Measurements from ENCODE around the gene LRRC46.

DNA sequence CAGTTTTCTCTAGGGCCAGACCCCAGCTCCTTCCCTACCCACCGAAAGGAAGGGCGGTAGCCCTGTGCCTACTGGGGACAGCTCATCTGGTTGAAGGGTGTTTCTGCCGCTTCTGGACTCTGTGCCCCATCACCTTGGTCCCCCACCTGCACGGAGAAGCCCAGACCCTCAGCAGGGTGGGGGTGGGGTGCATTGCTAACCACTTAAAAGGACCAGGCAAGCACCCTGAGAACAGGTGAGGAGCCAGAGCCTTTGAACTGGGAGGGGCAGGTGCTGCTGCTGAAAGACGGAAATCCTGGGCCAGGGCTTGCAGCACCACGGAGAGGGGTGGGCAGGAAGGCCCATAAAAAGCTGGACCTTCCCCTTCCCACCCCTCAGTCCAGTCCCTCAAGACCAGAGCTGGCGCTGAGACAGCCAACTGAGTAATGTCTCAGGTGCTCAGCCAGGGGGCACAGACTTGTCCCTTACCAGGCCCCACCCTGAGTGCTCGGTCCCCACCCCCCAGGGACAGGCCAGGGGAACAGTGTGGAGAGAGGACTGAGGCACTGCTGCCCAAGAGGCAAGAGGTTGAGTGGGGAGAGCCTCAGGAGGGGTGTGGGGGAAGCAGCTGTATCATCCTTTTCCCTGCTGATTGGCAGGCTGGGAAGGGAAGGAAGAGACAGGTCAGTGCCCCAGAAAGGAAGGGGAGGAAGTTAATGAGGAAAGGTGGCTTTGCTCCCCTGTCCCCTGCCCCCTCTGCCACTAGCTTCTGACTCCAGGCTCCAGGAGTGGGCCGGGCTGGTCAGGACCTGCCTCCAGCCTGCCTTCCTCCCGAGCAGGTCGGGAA, 53.6 kb downstream of the LRRC46 start:
- TF ChIP-seq ZNF512 (tag; IDR thresholded peaks at IDR 0.05): no peak
- TF ChIP-seq, protein P1, sequence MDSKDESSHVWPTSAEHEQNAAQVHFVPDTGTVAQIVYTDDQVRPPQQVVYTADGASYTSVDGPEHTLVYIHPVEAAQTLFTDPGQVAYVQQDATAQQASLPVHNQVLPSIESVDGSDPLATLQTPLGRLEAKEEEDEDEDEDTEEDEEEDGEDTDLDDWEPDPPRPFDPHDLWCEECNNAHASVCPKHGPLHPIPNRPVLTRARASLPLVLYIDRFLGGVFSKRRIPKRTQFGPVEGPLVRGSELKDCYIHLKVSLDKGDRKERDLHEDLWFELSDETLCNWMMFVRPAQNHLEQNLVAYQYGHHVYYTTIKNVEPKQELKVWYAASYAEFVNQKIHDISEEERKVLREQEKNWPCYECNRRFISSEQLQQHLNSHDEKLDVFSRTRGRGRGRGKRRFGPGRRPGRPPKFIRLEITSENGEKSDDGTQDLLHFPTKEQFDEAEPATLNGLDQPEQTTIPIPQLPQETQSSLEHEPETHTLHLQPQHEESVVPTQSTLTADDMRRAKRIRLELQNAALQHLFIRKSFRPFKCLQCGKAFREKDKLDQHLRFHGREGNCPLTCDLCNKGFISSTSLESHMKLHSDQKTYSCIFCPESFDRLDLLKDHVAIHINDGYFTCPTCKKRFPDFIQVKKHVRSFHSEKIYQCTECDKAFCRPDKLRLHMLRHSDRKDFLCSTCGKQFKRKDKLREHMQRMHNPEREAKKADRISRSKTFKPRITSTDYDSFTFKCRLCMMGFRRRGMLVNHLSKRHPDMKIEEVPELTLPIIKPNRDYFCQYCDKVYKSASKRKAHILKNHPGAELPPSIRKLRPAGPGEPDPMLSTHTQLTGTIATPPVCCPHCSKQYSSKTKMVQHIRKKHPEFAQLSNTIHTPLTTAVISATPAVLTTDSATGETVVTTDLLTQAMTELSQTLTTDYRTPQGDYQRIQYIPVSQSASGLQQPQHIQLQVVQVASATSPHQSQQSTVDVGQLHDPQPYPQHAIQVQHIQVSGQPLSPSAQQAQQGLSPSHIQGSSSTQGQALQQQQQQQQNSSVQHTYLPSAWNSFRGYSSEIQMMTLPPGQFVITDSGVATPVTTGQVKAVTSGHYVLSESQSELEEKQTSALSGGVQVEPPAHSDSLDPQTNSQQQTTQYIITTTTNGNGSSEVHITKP (IDR thresholded peaks at IDR 0.05; ENCODE audit: partially characterized antibody): no peak
- TF ChIP-seq, protein P2, sequence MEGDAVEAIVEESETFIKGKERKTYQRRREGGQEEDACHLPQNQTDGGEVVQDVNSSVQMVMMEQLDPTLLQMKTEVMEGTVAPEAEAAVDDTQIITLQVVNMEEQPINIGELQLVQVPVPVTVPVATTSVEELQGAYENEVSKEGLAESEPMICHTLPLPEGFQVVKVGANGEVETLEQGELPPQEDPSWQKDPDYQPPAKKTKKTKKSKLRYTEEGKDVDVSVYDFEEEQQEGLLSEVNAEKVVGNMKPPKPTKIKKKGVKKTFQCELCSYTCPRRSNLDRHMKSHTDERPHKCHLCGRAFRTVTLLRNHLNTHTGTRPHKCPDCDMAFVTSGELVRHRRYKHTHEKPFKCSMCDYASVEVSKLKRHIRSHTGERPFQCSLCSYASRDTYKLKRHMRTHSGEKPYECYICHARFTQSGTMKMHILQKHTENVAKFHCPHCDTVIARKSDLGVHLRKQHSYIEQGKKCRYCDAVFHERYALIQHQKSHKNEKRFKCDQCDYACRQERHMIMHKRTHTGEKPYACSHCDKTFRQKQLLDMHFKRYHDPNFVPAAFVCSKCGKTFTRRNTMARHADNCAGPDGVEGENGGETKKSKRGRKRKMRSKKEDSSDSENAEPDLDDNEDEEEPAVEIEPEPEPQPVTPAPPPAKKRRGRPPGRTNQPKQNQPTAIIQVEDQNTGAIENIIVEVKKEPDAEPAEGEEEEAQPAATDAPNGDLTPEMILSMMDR (IDR thresholded peaks at IDR 0.05 in 2 of 3, conservative IDR thresholded peaks at IDR 0.05 in 1 of 3; ENCODE audit: insufficient read depth in 2 of 3, low read depth in 1 of 3, low read length in 3 of 3): no peak
- TF ChIP-seq POLR2A (conservative IDR thresholded peaks at IDR 0.05): no peak
